SU-DHL-6 (cell line): ENCODE data around the gene CYB5A.

Experiments
- CTCF ChIP-seq: fragments of 200-600 bp; sonication (generic); IDR thresholded peaks from one replicate; pipeline ENCODE4 v1.5.1; 2017; ENCODE audit warnings: antibody characterized with exemption, mild to moderate bottlenecking, low read length, moderate library complexity; ENCODE audit not compliant: insufficient read depth, poor library complexity, severe bottlenecking
- EZH2phosphoT487 ChIP-seq: fragments of 200-600 bp; sonication (generic), shearing (Covaris generic); conservative IDR thresholded peaks from 2 replicates; pipeline ENCODE4 v1.6.1; 2018; ENCODE audit warnings: mild to moderate bottlenecking, antibody characterized with exemption, low read length, moderate library complexity, mixed read lengths

GRCh38 chr18:74248595-74248994, 43.2 kb downstream of the CYB5A start:
- TF ChIP-seq CTCF (no peak), EZH2phosphoT487 (no peak)
